HG03196 (cell line): ENCODE measurements around the gene WDR72.

Experiments
- ATAC-seq: cut with Tn5 transposase; IDR thresholded peaks from one replicate; pipeline ENCODE4 v1.9.1; 2021; ENCODE audit not compliant: unreplicated experiment

Gene WDR72

GRCh38 chr15:53472210-53472609 lies 287.3 kb downstream of the WDR72 start:
- ATAC-seq, result no peak

- no peak for ATAC-seq
Measured at GRCh38 chr15:53470743-53471142, 288.7 kb downstream of the WDR72 start.

GRCh38 chr15:53469422-53469821 lies 290.0 kb downstream of the WDR72 start:
- ATAC-seq, result no peak
